ENCODE data around the gene DZIP1. TPM values are rescaled to one million over a fixed set of nuclear protein-coding genes. Genes with fewer than 3 reads are reported as not detected.
A peak's percentile ranks its signal among the peaks of the same experiment; 100 is the strongest.

DZIP1 gene
- total and polyA plus RNA-seq, 2 of the 8 experiments (the other 6 are each of a cell fraction or from before 2014, with no cell fraction given) = 7.6 to 24.6 TPM

DNA sequence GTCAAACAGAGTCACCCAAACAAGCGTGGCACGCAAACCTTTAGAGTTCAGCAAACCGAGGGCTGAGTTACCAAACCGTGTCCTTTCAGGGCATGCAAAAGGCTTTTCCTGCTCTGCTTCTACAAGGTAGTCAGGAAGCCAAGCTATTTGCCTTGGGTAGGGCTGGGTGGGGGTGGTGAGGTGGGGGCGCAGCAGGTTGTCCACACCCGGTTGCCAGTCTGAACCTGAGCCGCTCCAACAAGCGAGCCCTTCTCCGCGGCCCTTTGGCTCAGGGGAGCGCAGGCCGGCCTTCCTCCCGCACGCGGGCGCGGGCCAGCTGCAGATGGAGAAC, 92.3 kb downstream of the DZIP1 start:
- POLR2A ChIA-PET (ENCODE audit: partially characterized antibody) = no interaction called here
- TF ChIP-seq KDM4A (IDR thresholded peaks at IDR 0.05; ENCODE audit: low read depth, low read length, severe bottlenecking) = no peak
- no peak for TF ChIP-seq CHD1 (IDR thresholded peaks at IDR 0.05; ENCODE audit: low read depth, low read length)
- TF ChIP-seq, protein P1, sequence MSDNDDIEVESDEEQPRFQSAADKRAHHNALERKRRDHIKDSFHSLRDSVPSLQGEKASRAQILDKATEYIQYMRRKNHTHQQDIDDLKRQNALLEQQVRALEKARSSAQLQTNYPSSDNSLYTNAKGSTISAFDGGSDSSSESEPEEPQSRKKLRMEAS (IDR thresholded peaks at IDR 0.05) = peak; percentile 88
- TF ChIP-seq SIRT6 (IDR thresholded peaks at IDR 0.05; ENCODE audit: low read length) = no peak
- 0 out of 2 replicates have a peak, but pooled peaks have one; percentile 18 for TF ChIP-seq TCF12 (IDR thresholded peaks at IDR 0.05; ENCODE audit: low read depth, low read length)
- TF ChIP-seq KDM1A (IDR thresholded peaks at IDR 0.05; ENCODE audit: borderline replicate concordance, low read length) = no peak
- no peak for TF ChIP-seq RXRA (IDR thresholded peaks at IDR 0.05; ENCODE audit: insufficient read depth, low read depth, low read length)
- TF ChIP-seq, protein P2, sequence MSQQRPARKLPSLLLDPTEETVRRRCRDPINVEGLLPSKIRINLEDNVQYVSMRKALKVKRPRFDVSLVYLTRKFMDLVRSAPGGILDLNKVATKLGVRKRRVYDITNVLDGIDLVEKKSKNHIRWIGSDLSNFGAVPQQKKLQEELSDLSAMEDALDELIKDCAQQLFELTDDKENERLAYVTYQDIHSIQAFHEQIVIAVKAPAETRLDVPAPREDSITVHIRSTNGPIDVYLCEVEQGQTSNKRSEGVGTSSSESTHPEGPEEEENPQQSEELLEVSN (IDR thresholded peaks at IDR 0.05) = peak; percentile 76
- no peak for TF ChIP-seq GTF2F1 (IDR thresholded peaks at IDR 0.05; ENCODE audit: borderline replicate concordance, low read depth, low read length)

More for the DNA sequence above, 92.3 kb downstream of the DZIP1 start:
- DNase-seq (ENCODE audit: low read depth in 1 of 2, low spot score in 2 of 2) (no peak), FAIRE-seq (no peak)
- H3K14ac ChIP-seq (ENCODE audit: insufficient read length) = no peak overlapping the region
- H2BK15ac ChIP-seq (ENCODE audit: low read length) = no peak overlapping the region; the same call in 1 of the 2 replicates
- no peaks in the 10 kb centered on the region for H4K20me1 ChIP-seq (replicated peaks in 1 of 2; ENCODE audit: control insufficient read depth in 1 of 2, insufficient read depth in 2 of 2, low read length in 2 of 2)
- H2AK5ac ChIP-seq (ENCODE audit: low read depth, low read length) = no peak overlapping the region
- peak overlapping the region; percentile 63 for H3K18ac ChIP-seq (ENCODE audit: extremely low read depth, low read length)
- H3K4me2 ChIP-seq (ENCODE audit: insufficient read depth in 1 of 2, low read depth in 2 of 2, low read length in 2 of 2) = peak overlapping the region; percentile 56 to 97
- peak overlapping the region; percentile 36 for H4K91ac ChIP-seq (replicated peaks; ENCODE audit: insufficient read length, low read length)
- peaks cover 10% of the 10 kb centered on the region for H3K23me2 ChIP-seq (ENCODE audit: low read depth, low read length)
- H2BK120ac ChIP-seq (replicated peaks; ENCODE audit: low read depth, low read length) = peak overlapping the region; percentile 84
- no peak overlapping the region for H3K56ac ChIP-seq (replicated peaks; ENCODE audit: insufficient read length, low read depth, low read length)
- CTCF ChIA-PET (ENCODE audit: partially characterized antibody) = interaction anchor here (0.6 to 1.9 kb wide), 8 partner anchors 10 to 255 kb away, joined by 3 to 11 read pairs (median 4); no protein-coding TSS in a partner anchor
- H2BK12ac ChIP-seq (ENCODE audit: low read depth, low read length) = no peak overlapping the region
- no peaks in the 10 kb centered on the region for H3K9me3 ChIP-seq (ENCODE audit: insufficient read depth in 2 of 2, low read depth in 1 of 2, low read length in 1 of 2)
- H3K79me1 ChIP-seq (ENCODE audit: low read depth, low read length) = no peaks in the 10 kb centered on the region; the same call in 1 of the 2 replicates
- H3K9ac ChIP-seq (replicated peaks in 1 of 4; ENCODE audit: extremely low read depth in 1 of 4, low read depth in 3 of 4, low read length in 3 of 4) = 0 out of 7 replicates have a peak overlapping the region, but pooled peaks of 1 of the 4 experiments have one; percentile 13
- peaks cover 2 to 14% (median 3%) of the 10 kb centered on the region in 4 experiments; a peak in 5 of 7 replicates for H3K4me1 ChIP-seq (replicated peaks in 1 of 4; ENCODE audit: control insufficient read depth in 3 of 4, insufficient read depth in 4 of 4, low read length in 3 of 4)
- H3K4me3 ChIP-seq (ENCODE audit: extremely low read depth in 1 of 4, insufficient read depth in 2 of 4, low read depth in 3 of 4, low read length in 4 of 4) = peak overlapping the region in 2 of 4 experiments; percentile 61 to 96; a peak in 4 of 8 replicates
- H3K23ac ChIP-seq (ENCODE audit: insufficient read length) = no peak overlapping the region
- peak overlapping the region; percentile 100 for H2AFZ ChIP-seq (ENCODE audit: low read length)
- H2BK20ac ChIP-seq (ENCODE audit: low read length) = peak overlapping the region; percentile 14; the same call in 1 of the 2 replicates
- no peak overlapping the region for H2BK5ac ChIP-seq (ENCODE audit: low read depth, low read length)
- no peaks in the 10 kb centered on the region for H3K36me3 ChIP-seq (ENCODE audit: control insufficient read depth in 2 of 4, insufficient read depth in 4 of 4, low read length in 3 of 4)
- no peak overlapping the region for H4K5ac ChIP-seq (ENCODE audit: insufficient read length, low read depth, low read length)
- WGBS, 2 experiments (ENCODE audit: extremely low coverage in 1 of 2, insufficient coverage in 1 of 2, insufficient read length in 1 of 2, insufficient replicate concordance in 2 of 2, low coverage in 1 of 2, low lambda C conversion rate in 2 of 2, missing lambda C conversion rate in 1 of 2) = 26% methylated on average over 8 of the region's 17 CpGs; no CpG with 5 or more reads in 1 of the 2 experiments
- H4K8ac ChIP-seq (ENCODE audit: extremely low read depth, insufficient read depth, low read length) = peak overlapping the region; percentile 0; the same call in 1 of the 2 replicates
- no peak overlapping the region for H3K27ac ChIP-seq (ENCODE audit: low read depth, low read length)
- H3K27me3 ChIP-seq (replicated peaks in 1 of 4; ENCODE audit: control insufficient read depth in 3 of 4, extremely low read depth in 1 of 4, insufficient read depth in 3 of 4, low read length in 3 of 4) = peaks cover 0 to 3% (median 1%) of the 10 kb centered on the region in 4 experiments; a peak in 5 of 7 replicates
- peaks cover 0 to 7% of the 10 kb centered on the region in 2 experiments; a peak in 1 of 4 replicates for H3K79me2 ChIP-seq (ENCODE audit: control insufficient read depth in 1 of 2, insufficient read depth in 2 of 2, low read length in 2 of 2)
- no peak overlapping the region for H3K4ac ChIP-seq (replicated peaks; ENCODE audit: insufficient read length, low read depth, low read length)

Data from H1 (cell line).